Activated T-helper 9 cell treated with anti-CD3 and anti-CD28 coated beads, Interleukin-2, amount 50 U/mL, for 16 hours (primary cell): ENCODE results near the gene SHROOM3.
"Not testable (repeated sequence)": the region's sequence is repeated elsewhere in the genome, so short reads cannot be mapped to it uniquely, and the experiment has no call there.

ENCODE experiments used
- DNase-seq: peaks from one replicate; pipeline ENCODE4 v3.0.0-alpha.2; 2020; ENCODE audit warnings: low read depth

SHROOM3 gene

GRCh38 chr4:76434901-76435527 is at the start of gene SHROOM3:
Gene SHROOM3, plus strand, starts transcription at chr4:76435229. Its CDS starts 824 bp downstream, at chr4:76436053.
- no peak for DNase-seq

GRCh38 chr4:76385974-76386373 is 49.1 kb upstream of the SHROOM3 start:
- DNase-seq = no peak

- DNase-seq = no peak
Observed at GRCh38 chr4:76386566-76387305, 48.3 kb upstream of the SHROOM3 start.

GRCh38 chr4:76388160-76388908 is 46.7 kb upstream of the SHROOM3 start:
- no peak for DNase-seq

GRCh38 chr4:76401654-76402053 is 33.4 kb upstream of the SHROOM3 start:
- DNase-seq = no peak

GRCh38 chr4:76406081-76406480 is 28.9 kb upstream of the SHROOM3 start:
- no peak for DNase-seq

- no peak for DNase-seq
Observed at GRCh38 chr4:76407440-76408119, 27.4 kb upstream of the SHROOM3 start.

- no peak for DNase-seq
Observed at GRCh38 chr4:76410636-76411035, 24.4 kb upstream of the SHROOM3 start.

- DNase-seq = no peak
Observed at GRCh38 chr4:76420188-76420761, 14.8 kb upstream of the SHROOM3 start.

GRCh38 chr4:76420762-76421581 is 14.1 kb upstream of the SHROOM3 start, which contains the start of gene CCDC158:
Gene CCDC158, minus strand, starts transcription at chr4:76421141. Its CDS starts 17,934 bp downstream, at chr4:76403207.
- DNase-seq = no peak

GRCh38 chr4:76423159-76423558 is 11.9 kb upstream of the SHROOM3 start:
- DNase-seq = not testable (repeated sequence)

- DNase-seq = no peak
Observed at GRCh38 chr4:76426272-76426671, 8.8 kb upstream of the SHROOM3 start.

- no peak for DNase-seq
Observed at GRCh38 chr4:76429636-76430035, 5.4 kb upstream of the SHROOM3 start.

GRCh38 chr4:76430519-76431388 is 4.3 kb upstream of the SHROOM3 start:
- DNase-seq = no peak

- no peak for DNase-seq
Observed at GRCh38 chr4:76435528-76436319, 695 bp downstream of the SHROOM3 start.

- no peak for DNase-seq
Observed at GRCh38 chr4:76439491-76439890, 4.5 kb downstream of the SHROOM3 start.

- DNase-seq = no peak
Observed at GRCh38 chr4:76441881-76442280, 6.9 kb downstream of the SHROOM3 start.

GRCh38 chr4:76442807-76443206 is 7.8 kb downstream of the SHROOM3 start:
- no peak for DNase-seq

- DNase-seq = no peak
Observed at GRCh38 chr4:76443376-76443775, 8.3 kb downstream of the SHROOM3 start.
